GM11168 (cell line): Measurements from ENCODE around the gene SMAP1.

Experiments
- in situ Hi-C: fragments of 300-500 bp; cut with MboI; formaldehyde crosslinking; loops from one replicate; pipeline ENCODE4 v1.12.0; 2022; ENCODE audit warnings: low sequenced_read_pairs; ENCODE audit not compliant: unreplicated experiment

SMAP1 gene

DNA sequence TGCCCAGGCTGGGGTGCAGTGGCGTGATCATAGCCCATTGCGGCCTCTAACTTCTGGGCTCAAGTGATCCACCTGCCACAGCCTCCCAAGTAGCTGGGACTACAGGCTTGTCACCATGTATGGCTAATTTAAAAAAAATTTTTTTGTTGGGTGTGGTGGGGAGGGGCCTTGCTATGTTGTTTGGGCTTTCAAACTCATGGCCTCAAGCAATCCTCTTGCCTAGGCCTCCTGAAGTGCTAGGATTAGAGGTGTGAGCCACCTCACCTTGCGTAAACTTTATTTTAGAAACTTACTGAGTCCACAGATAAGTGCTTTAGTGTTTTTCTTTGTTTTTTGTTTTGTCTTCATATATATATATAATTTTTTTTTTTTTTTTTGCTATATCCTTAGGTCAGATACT is 9.1 kb downstream of the SMAP1 start:
- in situ Hi-C loops, result no loop called here

DNA sequence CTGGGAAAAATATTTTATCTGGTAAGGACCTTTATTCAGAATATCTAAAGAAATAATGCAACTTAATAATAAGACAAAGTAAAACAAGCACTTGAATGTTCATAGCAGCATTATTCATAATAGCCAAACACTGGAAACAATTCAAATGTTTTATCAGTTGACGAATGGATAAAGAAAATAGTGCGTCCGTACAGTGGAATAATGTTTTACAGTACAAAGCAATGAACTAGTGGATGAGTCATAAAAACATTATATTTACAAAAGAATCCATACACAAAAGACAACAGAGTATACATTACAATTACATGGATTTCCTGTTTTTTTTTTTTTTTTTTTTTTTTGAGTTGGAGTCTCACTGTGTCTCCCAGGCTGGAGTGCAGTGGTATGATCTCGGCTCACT is 12.7 kb downstream of the SMAP1 start:
- in situ Hi-C loops, result loop anchor here (10.0 kb wide), 1 partner anchor 156 kb away; no protein-coding TSS in a partner anchor

DNA sequence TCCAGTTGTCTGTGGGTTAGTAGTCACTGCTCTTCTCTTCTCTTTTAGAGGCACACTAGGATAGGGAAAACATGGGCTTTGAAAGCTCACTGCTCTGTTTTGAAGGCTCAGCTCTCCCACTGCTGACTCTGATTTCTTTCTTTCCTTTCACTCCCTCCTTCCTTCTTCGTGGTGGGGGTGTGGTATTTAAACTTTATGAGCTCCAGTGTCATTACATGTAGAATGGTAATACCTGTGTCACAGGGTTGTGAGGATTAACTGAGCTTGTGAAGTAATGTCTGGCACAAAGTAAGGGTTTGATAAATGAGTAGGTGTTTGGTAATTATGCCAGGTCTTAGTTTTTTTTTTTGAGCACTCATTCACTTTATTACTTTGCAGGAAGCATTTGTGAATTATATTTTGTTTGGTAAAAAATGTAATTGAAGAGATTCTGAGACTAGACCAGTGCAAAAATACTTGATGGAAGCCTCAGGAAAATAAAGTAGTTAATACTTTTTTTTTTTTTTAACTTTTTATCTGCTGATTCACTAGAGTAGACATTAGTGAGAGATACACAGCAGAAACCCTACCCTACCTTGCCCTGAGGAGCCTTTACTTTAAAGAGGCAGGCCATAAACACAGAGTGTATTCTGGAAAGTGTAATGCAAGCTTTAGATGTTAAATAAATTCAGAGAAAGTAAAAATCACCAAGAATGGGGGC is 17.3 kb downstream of the SMAP1 start:
- in situ Hi-C loops, result loop anchor here (10.0 kb wide), 1 partner anchor 160 kb away; no protein-coding TSS in a partner anchor

DNA sequence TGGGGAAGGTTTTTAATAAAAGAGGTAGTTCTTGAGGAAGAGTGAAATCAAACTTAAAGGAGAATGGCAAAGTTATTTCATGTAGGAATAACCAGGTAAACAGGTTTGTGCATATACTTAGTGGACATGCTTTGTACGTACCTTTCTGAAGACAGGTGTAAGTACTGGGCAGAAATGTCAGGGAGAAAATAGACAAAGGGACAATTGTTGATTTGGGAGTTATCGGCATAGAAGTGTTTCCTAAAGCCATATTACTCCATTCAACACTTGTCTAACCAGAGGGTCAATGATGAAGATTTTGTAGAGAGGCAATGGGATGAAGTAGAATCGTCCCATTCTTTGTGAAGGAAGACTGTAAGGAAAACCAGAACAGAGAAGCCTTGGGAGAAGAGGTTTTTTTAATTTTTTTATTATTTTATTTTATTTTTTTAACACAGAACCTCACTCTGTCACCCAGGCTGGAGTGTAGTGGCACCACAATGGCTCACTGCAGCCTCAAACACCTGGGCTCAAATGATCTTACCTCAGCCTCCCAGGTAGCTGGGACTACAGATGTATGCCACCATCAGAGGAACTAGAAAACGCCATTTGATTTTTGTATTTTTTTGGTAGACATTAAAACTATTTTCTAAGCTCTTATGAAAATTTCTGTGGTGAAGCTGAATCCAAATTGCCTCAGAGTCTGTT is 18.0 kb downstream of the SMAP1 start:
- in situ Hi-C loops, result loop anchor here (10.0 kb wide), 1 partner anchor 161 kb away; no protein-coding TSS in a partner anchor

DNA sequence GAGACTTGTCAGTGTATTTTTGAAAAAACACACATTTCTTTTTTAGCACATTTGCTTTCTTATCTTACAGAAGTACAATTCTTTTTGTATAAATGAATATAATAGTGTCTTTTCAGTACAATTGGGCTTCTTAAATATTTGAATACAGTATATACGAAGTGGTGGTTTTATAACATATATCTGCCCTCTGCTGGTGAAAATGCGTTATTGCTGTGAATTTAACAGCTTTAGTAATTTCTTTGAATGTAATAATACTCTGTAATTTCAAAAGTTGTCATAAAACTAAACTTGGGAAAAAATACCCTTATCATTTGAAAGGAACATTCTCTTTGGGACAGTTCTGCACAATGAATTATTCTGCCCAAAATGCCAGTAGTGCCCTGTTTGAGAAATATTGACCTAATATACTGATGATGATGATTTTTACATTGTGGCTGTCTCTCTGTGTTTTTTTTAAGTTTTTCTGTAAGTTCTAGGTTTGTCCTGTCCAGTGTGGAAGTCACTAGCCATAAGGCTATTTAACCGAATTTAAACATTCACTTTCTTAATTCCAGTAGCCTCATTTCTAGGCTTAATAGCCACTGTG is 19.0 kb downstream of the SMAP1 start:
- in situ Hi-C loops, result loop anchor here (10.0 kb wide), 1 partner anchor 162 kb away; no protein-coding TSS in a partner anchor

DNA sequence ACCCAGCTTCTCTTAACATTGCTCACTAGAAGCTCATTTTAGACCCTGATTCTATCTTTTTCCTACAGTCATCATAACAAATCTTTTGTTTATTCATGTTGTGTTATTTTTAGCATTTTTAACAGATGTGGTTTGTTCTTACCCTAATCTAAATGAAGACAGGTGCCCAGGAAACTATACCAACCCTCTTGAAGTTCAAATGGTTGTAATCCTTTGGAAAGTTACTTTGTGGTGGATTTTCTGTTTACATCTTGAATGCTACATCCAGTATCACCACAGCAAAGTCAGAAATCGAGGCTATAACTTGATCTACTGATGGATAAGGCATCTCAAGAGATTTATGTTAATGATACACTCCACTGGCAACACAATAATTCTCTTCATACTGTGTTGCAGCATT is 26.2 kb downstream of the SMAP1 start:
- in situ Hi-C loops, result no loop called here

DNA sequence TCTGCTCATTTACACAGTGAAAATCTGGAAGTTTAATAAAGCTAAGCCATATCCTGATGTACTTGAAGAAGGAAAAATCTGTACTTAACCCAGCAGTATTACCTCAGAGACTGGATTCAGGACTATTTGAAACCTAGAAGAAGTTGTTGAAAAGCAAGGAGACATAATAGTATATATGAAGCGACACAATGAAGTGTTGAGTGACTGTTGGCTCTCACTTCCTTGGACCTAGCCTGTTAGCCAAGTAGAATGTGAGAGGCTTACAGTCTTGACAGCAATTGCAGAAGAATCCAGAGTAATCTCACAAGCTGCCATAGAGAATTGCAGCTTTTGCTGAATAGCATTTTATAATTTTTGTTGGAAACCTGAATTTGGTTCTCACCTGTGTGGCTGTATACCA is 26.7 kb downstream of the SMAP1 start:
- in situ Hi-C loops, result no loop called here

DNA sequence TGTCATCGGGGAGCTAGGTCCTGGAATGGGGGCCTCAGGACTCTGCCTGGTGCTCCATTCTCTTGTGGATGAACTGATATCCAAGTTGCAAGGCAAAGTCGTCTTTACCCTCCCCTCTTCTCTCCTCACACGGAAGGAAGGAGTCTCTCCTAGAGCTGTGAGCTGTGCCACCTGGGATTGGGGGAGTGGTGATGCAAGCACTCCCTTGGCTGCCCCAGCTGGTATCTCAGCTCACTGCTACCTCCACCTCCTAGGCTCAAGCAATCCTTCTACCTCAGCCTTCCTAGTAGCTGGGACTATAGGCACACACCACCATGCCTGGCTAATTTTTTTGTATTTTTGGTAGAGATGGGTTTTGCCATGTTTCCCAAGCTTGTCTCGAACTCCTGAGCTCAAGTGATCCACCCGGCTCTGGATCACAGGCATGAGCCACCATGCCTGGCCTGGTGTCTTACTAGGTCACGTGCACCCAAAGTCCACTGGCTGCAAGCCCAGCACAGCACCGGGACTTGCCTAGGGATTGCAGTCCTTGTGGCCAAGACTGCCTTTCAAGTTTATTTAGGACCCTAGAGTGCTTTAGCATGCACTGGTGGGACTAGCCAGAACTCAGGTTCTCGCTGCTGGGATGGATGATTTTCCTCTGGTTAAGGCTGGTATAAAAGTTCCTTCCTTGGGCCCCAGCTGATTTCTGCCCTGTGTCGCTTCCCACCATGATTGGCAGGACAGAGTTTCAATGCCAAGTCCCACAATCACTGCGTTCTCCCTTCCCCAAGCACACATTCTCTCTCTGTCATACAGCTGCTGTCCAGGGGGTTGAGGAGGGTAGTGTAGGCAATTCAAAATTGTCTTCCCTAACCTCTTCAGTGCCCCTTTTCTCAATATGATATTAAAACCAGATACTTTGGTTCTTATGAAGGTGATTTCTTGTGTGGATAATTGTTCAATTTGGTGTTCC is 33.5 kb downstream of the SMAP1 start:
- in situ Hi-C loops, result loop anchor here (10.0 kb wide), 1 partner anchor 184 kb away; no protein-coding TSS in a partner anchor

DNA sequence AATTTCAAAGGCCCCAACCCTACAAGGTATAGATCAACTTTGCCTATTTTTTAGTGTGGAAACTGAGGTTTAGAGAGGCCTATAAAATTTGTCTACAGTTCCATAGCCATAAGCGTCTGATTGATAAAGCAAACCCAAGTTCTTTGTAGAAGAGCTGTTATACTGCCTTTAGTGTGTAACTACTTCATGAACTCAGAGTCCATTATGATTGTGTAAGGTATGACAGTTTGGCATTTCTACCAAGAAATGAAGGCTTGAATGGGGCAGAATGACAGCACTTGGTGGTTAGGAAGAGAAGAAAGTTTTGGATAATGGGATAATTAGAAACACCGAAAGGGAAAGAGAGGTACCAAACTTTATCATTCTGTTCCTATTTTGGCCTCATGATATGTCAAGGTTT is 38.1 kb downstream of the SMAP1 start:
- in situ Hi-C loops, result loop anchor here (10.0 kb wide), 1 partner anchor 179 kb away; no protein-coding TSS in a partner anchor

DNA sequence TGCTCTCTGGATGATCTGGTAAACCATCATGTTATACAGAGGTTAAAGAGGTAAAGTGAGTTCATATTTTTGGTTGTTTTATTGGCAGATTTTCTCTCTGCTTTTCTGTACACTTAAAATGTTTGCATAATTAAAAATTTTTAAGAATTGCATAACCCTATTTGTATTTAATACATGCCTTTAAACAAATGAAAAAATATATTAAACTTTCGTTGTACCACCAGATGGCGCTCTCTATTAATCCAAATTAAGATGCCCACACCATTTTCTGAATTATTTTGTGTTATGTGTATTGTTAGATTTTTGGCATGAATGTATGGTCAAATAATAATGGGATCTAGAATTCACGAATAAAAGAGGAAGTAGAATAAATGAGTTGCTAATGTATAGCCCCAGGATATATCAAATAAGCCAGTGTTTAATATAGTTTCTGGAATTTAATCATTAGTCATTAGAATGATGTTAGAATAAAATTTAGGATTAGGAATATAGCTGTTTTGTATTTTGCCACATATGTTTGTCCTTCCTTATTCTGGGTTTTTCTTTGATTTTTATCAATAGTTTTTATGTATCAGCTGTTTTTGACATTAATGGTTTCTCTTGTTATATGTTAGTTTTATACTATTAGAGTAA is 38.9 kb downstream of the SMAP1 start:
- in situ Hi-C loops, result loop anchor here (10.0 kb wide), 1 partner anchor 178 kb away; no protein-coding TSS in a partner anchor

DNA sequence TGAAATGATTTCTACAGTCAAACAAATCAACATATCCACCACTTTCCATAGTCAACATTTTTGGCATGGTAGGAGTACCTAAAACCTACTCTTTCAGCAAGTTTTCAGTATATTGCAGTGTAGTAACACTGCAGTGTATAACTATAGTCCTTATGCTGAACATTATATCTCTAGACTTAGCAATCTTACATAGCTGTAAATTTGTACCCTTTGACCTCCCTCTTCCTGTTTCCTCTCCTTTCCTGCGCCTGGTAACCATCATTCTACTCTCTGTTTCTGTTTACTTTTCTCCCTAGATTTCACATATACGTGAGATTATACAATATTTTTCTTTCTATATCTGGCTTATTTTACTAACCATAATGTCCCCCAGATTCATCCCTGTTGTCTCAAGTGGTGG is 40.2 kb downstream of the SMAP1 start:
- in situ Hi-C loops, result loop anchor here (10.0 kb wide), 1 partner anchor 177 kb away; no protein-coding TSS in a partner anchor

DNA sequence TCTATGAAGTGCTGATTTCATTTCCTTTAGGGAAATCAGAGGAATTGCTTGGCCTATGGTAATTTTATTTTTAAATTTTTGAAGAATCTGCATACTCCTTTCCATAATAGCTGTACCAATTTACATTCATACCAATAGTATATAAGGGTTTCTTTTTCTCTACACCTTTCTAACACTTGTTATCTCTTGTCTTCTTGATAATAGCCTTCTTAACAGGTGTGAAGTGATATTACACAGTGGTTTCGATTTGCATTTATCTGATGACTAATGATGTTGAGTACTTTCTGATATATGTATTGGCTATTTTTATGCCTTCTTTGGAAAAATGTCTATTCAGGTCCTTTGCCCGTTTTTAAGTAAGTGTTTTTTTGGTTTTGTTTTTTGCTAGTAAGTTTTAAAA is 40.8 kb downstream of the SMAP1 start:
- in situ Hi-C loops, result loop anchor here (10.0 kb wide), 1 partner anchor 176 kb away; no protein-coding TSS in a partner anchor

DNA sequence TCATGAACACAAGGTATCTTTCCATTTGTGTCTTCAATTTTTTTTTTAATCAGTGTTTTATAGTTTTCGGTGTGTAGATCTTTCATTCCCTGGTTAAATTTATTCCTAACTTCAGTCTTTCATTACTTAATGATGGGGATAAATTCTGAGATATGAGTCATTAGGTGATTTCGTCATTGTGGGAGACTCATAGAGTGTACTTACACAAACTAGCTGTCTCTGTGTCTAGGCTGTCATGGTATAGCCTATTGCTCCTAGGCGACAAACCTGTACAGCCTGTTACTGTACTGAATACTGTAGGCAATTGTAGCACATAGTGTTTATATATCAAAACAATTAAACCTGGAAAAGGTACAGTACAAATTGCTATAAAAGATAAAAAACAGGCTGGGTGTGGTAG is 42.1 kb downstream of the SMAP1 start:
- in situ Hi-C loops, result loop anchor here (10.0 kb wide), 2 partner anchors 155 to 175 kb away; no protein-coding TSS in a partner anchor

DNA sequence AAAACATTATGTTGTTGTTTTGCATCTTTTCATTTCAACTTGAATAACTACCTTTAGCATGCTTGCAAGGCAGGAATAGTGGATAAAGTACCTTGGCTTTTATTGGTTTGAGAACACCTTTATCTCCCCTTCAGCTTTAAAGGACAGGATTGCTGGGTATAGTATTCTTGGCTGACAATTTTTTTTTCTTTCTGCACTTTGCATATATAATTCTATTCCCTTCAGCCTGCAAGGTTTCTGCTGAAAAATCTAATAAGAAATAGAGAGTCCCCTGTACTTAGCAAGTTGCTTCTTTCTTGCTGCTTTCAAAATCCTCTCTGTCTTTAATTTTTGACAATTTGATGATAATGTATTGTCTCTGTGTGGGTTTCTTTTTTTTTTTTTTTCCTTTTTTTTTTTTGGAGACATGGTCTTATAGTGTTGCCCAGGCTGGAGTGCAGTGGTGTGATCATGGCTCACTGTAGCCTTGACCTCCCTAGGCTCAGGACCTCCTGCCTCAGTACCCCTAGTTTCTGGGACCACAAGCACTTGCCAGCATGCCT is 47.1 kb downstream of the SMAP1 start:
- in situ Hi-C loops, result loop anchor here (10.0 kb wide), 1 partner anchor 150 kb away; no protein-coding TSS in a partner anchor

DNA sequence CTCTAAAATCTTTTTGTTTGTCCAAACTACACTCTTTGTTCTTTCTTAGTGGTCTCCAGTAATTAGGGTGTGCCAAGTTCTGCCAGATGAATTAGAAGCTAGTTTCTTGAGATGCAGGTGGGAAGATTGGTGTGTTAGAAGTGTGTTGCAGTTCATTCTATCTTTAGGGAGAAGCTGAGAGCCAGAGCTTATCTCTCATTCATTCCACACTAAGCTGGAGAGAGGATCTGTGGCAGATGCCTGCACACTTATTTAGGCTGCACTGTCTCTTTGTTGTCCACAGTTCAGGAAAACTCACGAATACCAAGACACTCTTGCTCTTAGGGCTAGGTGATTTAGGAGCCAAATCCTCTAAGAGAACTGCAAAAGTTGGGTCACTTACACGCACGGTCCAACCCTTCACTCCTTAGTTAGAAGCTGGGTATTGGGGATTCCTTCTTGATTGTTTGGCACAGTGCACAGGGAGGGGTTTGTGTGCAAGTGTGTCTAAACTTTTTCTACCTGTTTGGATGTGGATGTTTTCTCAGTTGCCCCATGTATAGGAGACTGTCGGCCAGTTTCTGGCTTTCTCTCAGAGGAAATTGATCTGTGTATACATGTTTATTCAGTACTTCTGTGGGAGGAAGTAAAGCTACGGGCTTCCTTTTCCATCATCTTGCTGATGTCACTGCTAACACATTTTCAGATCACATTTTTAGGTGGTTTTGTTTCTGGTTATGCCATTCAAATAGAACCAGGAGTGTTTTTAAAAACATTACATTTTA is 49.5 kb downstream of the SMAP1 start:
- in situ Hi-C loops, result loop anchor here (10.0 kb wide), 1 partner anchor 148 kb away; no protein-coding TSS in a partner anchor

DNA sequence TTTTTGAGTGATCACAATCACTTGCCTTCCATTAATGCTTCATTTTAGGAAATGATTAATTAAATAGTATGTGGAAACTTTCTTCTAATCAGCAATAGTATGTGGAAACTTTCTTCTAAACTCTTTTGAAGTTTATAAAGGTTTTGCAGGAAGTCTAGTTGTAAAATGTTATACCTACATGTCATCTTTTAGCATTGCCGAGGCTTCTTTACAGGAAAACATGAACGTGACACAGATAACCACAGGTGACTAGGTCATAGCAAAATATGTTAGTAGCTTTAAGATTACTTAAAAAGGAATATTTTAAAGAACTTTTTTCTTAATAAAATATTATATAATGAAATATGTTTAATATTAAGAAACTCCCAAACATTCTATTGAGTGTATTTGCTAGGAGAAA is 56.8 kb downstream of the SMAP1 start:
- in situ Hi-C loops, result no loop called here

DNA sequence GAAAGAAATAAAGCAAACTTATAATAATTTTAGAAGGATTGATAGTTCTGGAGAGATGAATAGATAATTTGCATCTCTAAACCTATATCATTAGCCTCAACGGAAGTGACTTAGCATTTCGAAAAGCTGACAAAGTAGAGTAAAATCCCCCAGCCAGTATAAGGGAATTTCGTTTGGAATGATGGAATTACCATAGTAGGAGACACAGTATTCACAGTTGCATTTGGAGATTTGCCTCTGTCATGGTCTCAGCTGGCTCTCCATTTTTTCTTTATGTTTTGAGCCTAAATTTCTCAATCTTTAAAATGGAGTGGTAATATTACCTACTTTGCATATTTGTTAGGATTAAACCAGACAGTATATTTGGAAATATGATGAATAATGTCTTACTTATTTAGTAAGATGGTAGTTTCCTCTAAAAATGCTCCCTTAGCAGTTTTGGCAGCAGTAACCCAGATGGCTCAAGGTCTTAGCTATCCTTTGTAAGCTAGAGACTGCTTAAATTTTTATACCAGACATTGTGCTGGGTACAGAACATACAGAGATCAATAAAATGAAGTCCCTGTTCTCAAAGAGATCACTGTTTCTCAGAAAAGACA is 58.2 kb downstream of the SMAP1 start:
- in situ Hi-C loops, result no loop called here

DNA sequence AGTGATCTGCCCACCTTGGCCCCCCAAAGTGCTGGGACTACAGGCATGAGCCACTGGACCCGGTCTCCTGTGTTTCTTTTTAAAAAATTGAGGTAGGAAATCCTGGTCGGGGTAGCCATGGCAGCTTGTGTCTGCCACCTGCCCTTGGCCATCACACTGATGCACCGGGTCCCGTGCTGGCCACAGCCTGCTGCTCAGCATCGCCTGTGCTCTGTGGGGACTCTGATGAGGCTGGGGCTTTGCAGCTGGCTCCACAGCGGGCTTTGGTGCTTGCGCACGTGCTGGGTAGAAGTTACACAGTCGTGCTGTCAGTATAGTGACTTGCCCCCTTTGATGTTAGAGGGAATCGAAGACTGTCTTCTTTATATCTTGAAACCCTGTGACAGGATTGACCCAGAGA is 66.7 kb downstream of the SMAP1 start:
- in situ Hi-C loops, result no loop called here
